ENCODE measurements around the gene QRFP.

DNA sequence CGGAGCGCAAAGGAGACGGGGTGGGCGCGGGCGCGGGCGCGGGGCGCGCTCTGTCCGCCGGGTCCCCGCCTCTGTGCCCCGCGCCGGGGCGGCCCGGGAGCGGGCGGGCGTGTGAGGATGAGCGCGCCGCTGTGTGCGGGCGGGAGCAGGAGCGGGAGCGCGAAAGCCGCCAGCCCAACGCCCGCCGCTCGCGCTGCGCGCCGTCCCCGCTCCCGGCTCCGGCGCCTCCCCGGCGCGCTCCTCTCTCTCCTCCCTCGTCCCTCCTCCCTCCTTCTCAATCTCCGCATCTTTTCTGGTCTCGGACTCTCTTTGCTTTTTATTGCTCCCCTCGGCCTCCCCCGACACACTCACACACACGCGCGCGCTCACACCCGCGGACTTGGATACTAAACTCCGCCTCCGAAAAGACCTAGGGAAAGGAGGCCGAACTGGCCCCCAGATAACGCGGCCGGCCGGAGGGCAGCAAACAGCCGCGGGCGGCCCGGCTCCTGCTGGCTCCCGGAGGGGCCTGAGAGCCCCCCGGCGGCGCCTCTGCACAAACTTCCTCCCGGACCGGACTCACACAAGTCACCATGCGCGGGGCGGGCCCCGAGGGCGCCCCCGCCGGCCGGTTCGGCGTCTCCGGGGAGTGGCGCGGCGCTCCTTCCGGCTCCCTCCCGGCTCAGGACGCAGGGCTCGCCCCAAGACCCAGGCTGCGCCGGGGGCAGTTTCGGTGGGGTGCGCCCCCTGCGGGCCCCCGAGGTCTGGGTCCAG is 42.2 kb upstream of the QRFP start, which contains the start of gene FIBCD1:
- TF ChIP-seq POLR2A (IDR thresholded peaks at IDR 0.05; ENCODE audit: low read depth, low read length) = no peak
- no peak for TF ChIP-seq POLR2AphosphoS5 (IDR thresholded peaks at IDR 0.05; ENCODE audit: low read depth, low read length)
- TF ChIP-seq TAF1 (IDR thresholded peaks at IDR 0.05; ENCODE audit: low read depth, low read length) = no peak
- TF ChIP-seq SPI1 (IDR thresholded peaks at IDR 0.05; ENCODE audit: low read depth, low read length) = no peak
- TF ChIP-seq POU2F2 (IDR thresholded peaks at IDR 0.05; ENCODE audit: low read depth, low read length) = no peak

All from GM12891 (cell line).